Endothelial cell of umbilical vein (primary cell): ENCODE data around the gene ATOH1. TPM values are rescaled to one million over a fixed set of nuclear protein-coding genes. Genes with fewer than 3 reads are reported as not detected.

Source experiments
- BruUV-seq: library from RNA; stranded (reverse); fragments of 400-500 nt; replicated peaks from 2 replicates; lab custom pipeline; 2021; lab: Mats Ljungman, UMichigan
- CTCF ChIA-PET: fragments of 300-600, 350-600 bp; sonication (Branson Sonifier 250); formaldehyde crosslinking; loops from one replicate; lab custom pipeline; 2021; ENCODE audit warnings: antibody characterized with exemption, inconsistent platforms; lab: Charles Lee
- POLR2A ChIA-PET: fragments of 300-600, 350-600 bp; sonication (Branson Sonifier 250); formaldehyde crosslinking; loops from one replicate; lab custom pipeline; 2021; ENCODE audit warnings: antibody characterized with exemption, inconsistent platforms; lab: Charles Lee
- DNase-seq: peaks from one replicate; pipeline ENCODE4 v3.0.0-alpha.2; 2011; ENCODE audit warnings: low read depth, low spot score
- FAIRE-seq: peaks from 2 replicates; lab custom pipeline; 2011; peaks lifted over from hg19 to GRCh38; lab: Jason Lieb, UNC
- H2AFZ ChIP-seq: 2 replicates; pipeline ENCODE4 v1.6.0; 2012; ENCODE audit warnings: low read depth, low read length, control low read depth, inconsistent platforms
- H3K27ac ChIP-seq: 2 replicates; pipeline ENCODE4 v1.5.1; 2011; ENCODE audit warnings: low read depth, mild to moderate bottlenecking, control low read depth, low read length, moderate library complexity; ENCODE audit not compliant: insufficient read depth
- H3K27me3 ChIP-seq, 2 experiments: 2 replicates each; pipeline versions ENCODE4 v1.6.0 to v1.6.1; 2011; ENCODE audit warnings: low read length in 2 of 2, mixed read lengths in 1 of 2; ENCODE audit not compliant: control insufficient read depth in 2 of 2, insufficient read depth in 2 of 2
- H3K36me3 ChIP-seq, 2 experiments: 2 replicates in 1 of 2; 3 replicates in 1 of 2; pipeline ENCODE4 v1.5.1; 2011; ENCODE audit warnings: low read length in 2 of 2, mild to moderate bottlenecking in 1 of 2, moderate library complexity in 1 of 2; ENCODE audit not compliant: control insufficient read depth in 2 of 2, insufficient read depth in 2 of 2; ENCODE audit errors: extremely low read depth in 1 of 2
- H3K4me1 ChIP-seq: 3 replicates; pipeline ENCODE4 v1.5.1; 2011; ENCODE audit warnings: mild to moderate bottlenecking, low read length; ENCODE audit not compliant: control insufficient read depth, insufficient read depth; ENCODE audit errors: extremely low read depth
- H3K4me2 ChIP-seq: 2 replicates; pipeline ENCODE4 v1.6.1; 2011; ENCODE audit warnings: low read length, control low read depth, mixed read lengths; ENCODE audit not compliant: insufficient read depth
- H3K4me3 ChIP-seq, 3 experiments: fragments of 200-600 bp in 1 of 3; sonication (generic), shearing (Covaris generic) in 1 of 3; replicated peaks in 1 of 3; 2 replicates each; pipeline ENCODE4 v1.5.1; 2011 to 2016; ENCODE audit warnings: control low read depth in 3 of 3, low read length in 3 of 3, mild to moderate bottlenecking in 2 of 3, inconsistent platforms in 1 of 3, low read depth in 1 of 3, moderate library complexity in 1 of 3; ENCODE audit not compliant: insufficient read depth in 1 of 3
- H3K79me2 ChIP-seq: 2 replicates; pipeline ENCODE4 v1.6.0; 2012; ENCODE audit warnings: low read length, inconsistent platforms; ENCODE audit not compliant: control insufficient read depth, insufficient read depth
- H3K9ac ChIP-seq: replicated peaks from 2 replicates; pipeline ENCODE3; 2011; ENCODE audit warnings: low read length, control low read depth; ENCODE audit not compliant: insufficient read depth; ENCODE audit errors: extremely low read depth
- H3K9me1 ChIP-seq: replicated peaks from 3 replicates; pipeline ENCODE4 v1.6.0; 2011; ENCODE audit warnings: mild to moderate bottlenecking, low read length; ENCODE audit not compliant: control insufficient read depth, insufficient read depth; ENCODE audit errors: extremely low read depth
- H3K9me3 ChIP-seq: replicated peaks from 2 replicates; pipeline ENCODE4 v1.5.1; 2012; ENCODE audit warnings: low read length, inconsistent platforms; ENCODE audit not compliant: control insufficient read depth, insufficient read depth
- H4K20me1 ChIP-seq: replicated peaks from 2 replicates; pipeline ENCODE3; 2011; ENCODE audit warnings: mild to moderate bottlenecking, low read length; ENCODE audit not compliant: control insufficient read depth, insufficient read depth; ENCODE audit errors: extremely low read depth
- EZH2 ChIP-seq: IDR thresholded peaks from 2 replicates; pipeline ENCODE4 v1.6.1; 2012; ENCODE audit warnings: borderline replicate concordance, low read depth, mild to moderate bottlenecking, moderate library complexity, low read length, inconsistent platforms; ENCODE audit not compliant: severe bottlenecking
- FOS ChIP-seq: IDR thresholded peaks from 2 replicates; pipeline ENCODE4 v1.6.1; 2011; ENCODE audit warnings: mild to moderate bottlenecking, low read length, moderate library complexity, borderline replicate concordance; ENCODE audit not compliant: insufficient read depth
- GATA2 ChIP-seq: IDR thresholded peaks from 2 replicates; pipeline ENCODE4 v1.7.0; 2011; ENCODE audit warnings: low read depth, mild to moderate bottlenecking, moderate library complexity, mixed read lengths, low read length; ENCODE audit not compliant: insufficient read length, insufficient read depth
- JUN ChIP-seq: IDR thresholded peaks from 2 replicates; pipeline ENCODE4 v1.6.1; 2011; ENCODE audit warnings: borderline replicate concordance, low read depth; ENCODE audit not compliant: insufficient read length, insufficient read depth
- MYC ChIP-seq: IDR thresholded peaks from one replicate; pipeline ENCODE4 v1.6.1; 2011; ENCODE audit warnings: mild to moderate bottlenecking, low read depth, low read length
- POLR2A ChIP-seq: IDR thresholded peaks from 2 replicates; pipeline ENCODE4 v1.6.1; 2012; ENCODE audit warnings: low read depth, mild to moderate bottlenecking, control low read depth, low read length
- POLR2AphosphoS5 ChIP-seq: IDR thresholded peaks from 2 replicates; pipeline ENCODE4 v1.6.1; 2012; ENCODE audit warnings: low read depth, mild to moderate bottlenecking, control low read depth, low read length, moderate library complexity; ENCODE audit not compliant: insufficient read depth
- dilution Hi-C: fragments of 300-500 bp; cut with MboI; formaldehyde crosslinking; loops from one replicate; pipeline ENCODE4 v1.15.0; 2019; ENCODE audit warnings: low sequenced_read_pairs; ENCODE audit not compliant: extremely low pct_ligation_motif_present
- intact Hi-C: fragments of 100-400 bp; cut with micrococcal nuclease; formaldehyde crosslinking; loops from one replicate; pipeline ENCODE4 v1.10.0; 2022
- polyA plus RNA-seq, 4 experiments: library from polyadenylated mRNA; depleted of rRNA in 3 of 4; stranded (reverse) in 3 of 4; unstranded in 1 of 4; fragments of >200 nt; gene quantifications; 2 replicates each; pipeline versions ENCODE4 v1.2.1 to v1.2.3, GENCODE V29; 2011 to 2012; ENCODE audit warnings: missing spikeins in 1 of 4
- total RNA-seq: library from RNA; stranded (reverse); gene quantifications from 2 replicates; pipeline ENCODE4 v1.2.3, GENCODE V29; 2021
- TF ChIP-seq, protein P1 (sequence below), 2 donors: IDR thresholded peaks; 1 replicate in 1 of 2; 2 replicates in 1 of 2; pipeline ENCODE4 v1.5.1; 2011; ENCODE audit warnings: low read length in 2 of 2, mild to moderate bottlenecking in 2 of 2, moderate library complexity in 2 of 2, control low read depth in 1 of 2, inconsistent platforms in 1 of 2, low read depth in 1 of 2; ENCODE audit not compliant: insufficient read depth in 1 of 2; ENCODE audit errors: extremely low read depth in 1 of 2
- TF ChIP-seq, protein P2 (sequence below): IDR thresholded peaks from 2 replicates; pipeline ENCODE4 v1.6.1; 2011; ENCODE audit not compliant: insufficient read depth, insufficient read length

ATOH1 gene
- total and polyA plus RNA-seq, 2 donors (not counting 3 experiments of a cell fraction or from before 2014, with no cell fraction given), result not detected

DNA sequence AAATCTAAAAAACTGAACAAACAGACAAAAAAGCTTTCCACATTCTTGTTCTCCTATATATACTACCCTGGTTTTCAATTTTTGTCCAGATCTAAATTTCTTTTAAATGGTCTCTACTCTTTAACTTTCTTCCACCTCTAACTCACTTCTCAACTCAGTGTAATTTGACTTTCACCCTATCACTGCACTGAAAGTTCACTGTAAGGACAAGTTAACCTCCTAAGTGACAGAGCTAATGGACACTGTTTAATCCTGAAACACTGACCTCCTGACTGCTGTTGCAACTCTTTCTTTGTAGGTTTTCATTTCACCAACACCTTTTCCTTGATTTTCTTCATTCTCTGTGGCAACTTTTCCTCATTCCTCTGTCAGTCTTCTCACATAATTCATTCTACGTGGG lies 50.0 kb downstream of the ATOH1 start:
- Histone ChIP-seq H3K9me3 (no peaks in the 10 kb centered on the region), H3K27me3 (no peaks in the 10 kb centered on the region), H3K9ac (no peak overlapping the region), H2AFZ (no peak overlapping the region), H3K4me2 (no peak overlapping the region), H4K20me1 (no peaks in the 10 kb centered on the region), H3K9me1 (no peaks in the 10 kb centered on the region), H3K4me3 (no peak overlapping the region), H3K79me2 (no peaks in the 10 kb centered on the region), H3K27ac (no peak overlapping the region), H3K4me1 (no peaks in the 10 kb centered on the region), H3K36me3 (no peaks in the 10 kb centered on the region)
- TF ChIP-seq FOS (no peak), JUN (no peak), EZH2 (no peak), MYC (no peak), POLR2A (no peak), POLR2AphosphoS5 (no peak), GATA2 (no peak)
- TF ChIP-seq, protein P1, sequence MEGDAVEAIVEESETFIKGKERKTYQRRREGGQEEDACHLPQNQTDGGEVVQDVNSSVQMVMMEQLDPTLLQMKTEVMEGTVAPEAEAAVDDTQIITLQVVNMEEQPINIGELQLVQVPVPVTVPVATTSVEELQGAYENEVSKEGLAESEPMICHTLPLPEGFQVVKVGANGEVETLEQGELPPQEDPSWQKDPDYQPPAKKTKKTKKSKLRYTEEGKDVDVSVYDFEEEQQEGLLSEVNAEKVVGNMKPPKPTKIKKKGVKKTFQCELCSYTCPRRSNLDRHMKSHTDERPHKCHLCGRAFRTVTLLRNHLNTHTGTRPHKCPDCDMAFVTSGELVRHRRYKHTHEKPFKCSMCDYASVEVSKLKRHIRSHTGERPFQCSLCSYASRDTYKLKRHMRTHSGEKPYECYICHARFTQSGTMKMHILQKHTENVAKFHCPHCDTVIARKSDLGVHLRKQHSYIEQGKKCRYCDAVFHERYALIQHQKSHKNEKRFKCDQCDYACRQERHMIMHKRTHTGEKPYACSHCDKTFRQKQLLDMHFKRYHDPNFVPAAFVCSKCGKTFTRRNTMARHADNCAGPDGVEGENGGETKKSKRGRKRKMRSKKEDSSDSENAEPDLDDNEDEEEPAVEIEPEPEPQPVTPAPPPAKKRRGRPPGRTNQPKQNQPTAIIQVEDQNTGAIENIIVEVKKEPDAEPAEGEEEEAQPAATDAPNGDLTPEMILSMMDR (IDR thresholded peaks at IDR 0.05; ENCODE audit: extremely low read depth in 1 of 2, insufficient read depth in 1 of 2, low read depth in 1 of 2, low read length in 2 of 2), result no peak
- TF ChIP-seq, protein P2, sequence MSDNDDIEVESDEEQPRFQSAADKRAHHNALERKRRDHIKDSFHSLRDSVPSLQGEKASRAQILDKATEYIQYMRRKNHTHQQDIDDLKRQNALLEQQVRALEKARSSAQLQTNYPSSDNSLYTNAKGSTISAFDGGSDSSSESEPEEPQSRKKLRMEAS, result no peak
- ChIA-PET POLR2A (no interaction called here), CTCF (no interaction called here)
- no TSS peak for BruUV-seq
- FAIRE-seq (no peak), DNase-seq (no peak)
- intact Hi-C loops (no loop called here), dilution Hi-C loops (no loop called here)
